ENCODE data around the gene GPRC5A. TPM values are rescaled to one million over a fixed set of nuclear protein-coding genes. Genes with fewer than 3 reads are reported as not detected.

GPRC5A gene
- total RNA-seq, 2 experiments from 2014 or later = 0.14 to 0.35 TPM

DNA sequence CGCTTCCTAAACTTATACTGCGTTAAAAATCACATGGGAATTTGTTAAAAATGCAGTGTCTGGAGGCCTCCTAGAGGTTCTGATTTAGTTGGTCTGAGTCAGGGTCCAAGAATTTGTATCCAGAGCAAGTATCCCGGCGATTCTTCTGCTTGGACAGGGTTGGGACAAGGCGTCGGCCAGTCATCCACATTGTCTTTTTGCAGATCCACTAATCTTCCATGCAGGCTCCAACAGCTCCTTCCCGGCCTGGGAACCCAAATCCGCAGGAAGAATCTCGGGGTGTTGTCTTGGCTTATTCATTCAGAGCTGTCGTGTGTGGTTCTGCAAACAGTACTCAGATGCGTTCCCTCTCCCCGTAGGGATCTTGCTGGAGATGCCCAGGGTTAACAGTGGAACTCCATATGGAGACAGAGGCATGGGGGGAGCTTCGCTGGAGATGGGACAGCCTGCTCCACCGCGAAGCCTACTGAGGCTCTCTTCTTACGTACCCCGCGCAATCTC lies 35.3 kb downstream of the GPRC5A start:
- intact Hi-C loops (cut with DNase I, micrococcal nuclease) = no loop called here
- ChIA-PET CTCF (interaction anchor here (0.6 to 0.7 kb wide), 4 partner anchors 9 to 1241 kb away, joined by 3 read pairs; no protein-coding TSS in a partner anchor), POLR2A (no interaction called here)
- H3K27me3 Mint-ChIP-seq = no peaks in the 10 kb centered on the region
- H3K4me1 Mint-ChIP-seq = no peaks in the 10 kb centered on the region
- no peak overlapping the region for H3K27ac Mint-ChIP-seq
- ATAC-seq = no peak
- no peaks in the 10 kb centered on the region for H3K36me3 Mint-ChIP-seq (ENCODE audit: low read depth)
- no peak for DNase-seq
- no peak overlapping the region for H3K4me3 Mint-ChIP-seq
- H3K9me3 Mint-ChIP-seq (ENCODE audit: low read depth) = no peaks in the 10 kb centered on the region

DNA sequence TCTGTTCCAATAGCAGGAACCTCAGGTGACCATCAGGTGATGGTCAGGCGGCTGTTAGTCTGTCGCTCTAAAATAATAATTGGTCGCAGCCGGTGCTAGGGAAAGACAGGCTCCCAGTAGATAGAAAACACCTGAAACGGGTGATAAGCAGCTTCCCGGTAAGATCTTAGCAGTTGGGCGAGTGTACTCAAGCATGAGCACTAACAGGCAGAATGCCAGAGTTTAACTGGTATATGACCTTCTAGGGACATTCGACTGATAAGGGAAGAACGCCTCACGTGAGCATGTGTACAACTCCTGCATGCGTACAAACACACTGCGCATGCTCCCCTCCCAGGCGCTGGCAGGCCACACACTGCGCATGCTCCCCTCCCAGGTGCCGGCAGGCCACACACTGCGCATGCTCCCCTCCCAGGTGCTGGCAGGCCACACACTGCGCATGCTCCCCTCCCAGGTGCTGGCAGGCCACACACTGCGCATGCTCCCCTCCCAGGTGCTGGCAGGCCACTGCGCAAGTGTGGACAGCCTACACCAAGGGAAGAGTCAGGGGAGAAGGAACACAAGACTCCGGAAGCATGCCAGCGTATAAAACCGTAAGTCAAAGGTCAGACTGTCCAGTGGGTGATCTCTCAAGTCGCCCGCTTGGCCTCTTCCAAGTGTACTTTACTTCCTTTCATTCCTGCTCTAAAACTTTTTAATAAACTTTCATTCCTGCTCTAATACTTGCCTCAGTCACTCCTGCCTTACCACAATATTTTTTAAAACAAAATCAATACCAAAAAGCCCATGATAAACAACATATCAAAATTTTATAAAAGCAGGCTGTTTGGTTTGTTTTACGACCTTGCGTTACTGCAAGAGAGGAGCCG lies 36.1 kb downstream of the GPRC5A start:
- DNase-seq (peak; percentile 59), ATAC-seq (peak; percentile 36)
- H3K4me3 Mint-ChIP-seq = peak overlapping the region; percentile 41
- H3K9me3 Mint-ChIP-seq (ENCODE audit: low read depth) = no peaks in the 10 kb centered on the region
- intact Hi-C loops (cut with DNase I, micrococcal nuclease) = no loop called here
- CTCF ChIA-PET = no interaction called here
- POLR2A ChIA-PET = no interaction called here
- H3K27ac Mint-ChIP-seq = no peak overlapping the region
- no peaks in the 10 kb centered on the region for H3K4me1 Mint-ChIP-seq
- H3K27me3 Mint-ChIP-seq = no peaks in the 10 kb centered on the region
- H3K36me3 Mint-ChIP-seq (ENCODE audit: low read depth) = no peaks in the 10 kb centered on the region

- ChIA-PET POLR2A (no interaction called here), CTCF (no interaction called here)
- H3K9me3 Mint-ChIP-seq (ENCODE audit: low read depth) = no peaks in the 10 kb centered on the region
- ATAC-seq = no peak
- no peaks in the 10 kb centered on the region for H3K27me3 Mint-ChIP-seq
- no peaks in the 10 kb centered on the region for H3K4me1 Mint-ChIP-seq
- intact Hi-C loops (cut with DNase I, micrococcal nuclease) = no loop called here
- no peak overlapping the region for H3K27ac Mint-ChIP-seq
- H3K4me3 Mint-ChIP-seq = no peak overlapping the region
- no peaks in the 10 kb centered on the region for H3K36me3 Mint-ChIP-seq (ENCODE audit: low read depth)
- no peak for DNase-seq
These were observed 38.3 kb downstream of the GPRC5A start for GRCh38 chr12:12929696-12930095.

- Mint-ChIP-seq H3K9me3 (ENCODE audit: low read depth) (no peaks in the 10 kb centered on the region), H3K4me1 (no peaks in the 10 kb centered on the region), H3K36me3 (ENCODE audit: low read depth) (no peaks in the 10 kb centered on the region), H3K27ac (no peak overlapping the region), H3K4me3 (no peak overlapping the region), H3K27me3 (no peaks in the 10 kb centered on the region)
- ChIA-PET CTCF (no interaction called here), POLR2A (no interaction called here)
- intact Hi-C loops (cut with DNase I, micrococcal nuclease) = no loop called here
- ATAC-seq (no peak), DNase-seq (no peak)
These were observed 39.4 kb downstream of the GPRC5A start for GRCh38 chr12:12930633-12931219.

- Mint-ChIP-seq H3K36me3 (ENCODE audit: low read depth) (no peaks in the 10 kb centered on the region), H3K4me1 (no peaks in the 10 kb centered on the region), H3K4me3 (no peak overlapping the region), H3K9me3 (ENCODE audit: low read depth) (no peaks in the 10 kb centered on the region), H3K27me3 (no peaks in the 10 kb centered on the region), H3K27ac (no peak overlapping the region)
- intact Hi-C loops (cut with DNase I, micrococcal nuclease) = no loop called here
- CTCF ChIA-PET = no interaction called here
- ATAC-seq (no peak), DNase-seq (no peak)
- POLR2A ChIA-PET = no interaction called here
These were observed 42.4 kb downstream of the GPRC5A start for GRCh38 chr12:12933742-12934141.

- ChIA-PET CTCF (no interaction called here), POLR2A (no interaction called here)
- Mint-ChIP-seq H3K27me3 (no peaks in the 10 kb centered on the region), H3K4me1 (no peaks in the 10 kb centered on the region), H3K36me3 (ENCODE audit: low read depth) (no peaks in the 10 kb centered on the region), H3K9me3 (ENCODE audit: low read depth) (no peaks in the 10 kb centered on the region), H3K27ac (no peak overlapping the region), H3K4me3 (no peak overlapping the region)
- DNase-seq (no peak), ATAC-seq (no peak)
- intact Hi-C loops (cut with DNase I, micrococcal nuclease) = no loop called here
These were observed 43.2 kb downstream of the GPRC5A start for GRCh38 chr12:12934556-12934955.

- no peaks in the 10 kb centered on the region for H3K9me3 Mint-ChIP-seq (ENCODE audit: low read depth)
- no peak overlapping the region for H3K4me3 Mint-ChIP-seq
- intact Hi-C loops (cut with DNase I, micrococcal nuclease) = no loop called here
- H3K36me3 Mint-ChIP-seq (ENCODE audit: low read depth) = no peaks in the 10 kb centered on the region
- CTCF ChIA-PET = interaction anchor here (0.6 to 0.7 kb wide), 2 partner anchors 20 to 766 kb away, joined by 3 read pairs; no protein-coding TSS in a partner anchor
- no peak overlapping the region for H3K27ac Mint-ChIP-seq
- DNase-seq (no peak), ATAC-seq (no peak)
- POLR2A ChIA-PET = no interaction called here
- H3K27me3 Mint-ChIP-seq = no peaks in the 10 kb centered on the region
- H3K4me1 Mint-ChIP-seq = no peaks in the 10 kb centered on the region
These were observed 45.7 kb downstream of the GPRC5A start for GRCh38 chr12:12936983-12937491.

DNA sequence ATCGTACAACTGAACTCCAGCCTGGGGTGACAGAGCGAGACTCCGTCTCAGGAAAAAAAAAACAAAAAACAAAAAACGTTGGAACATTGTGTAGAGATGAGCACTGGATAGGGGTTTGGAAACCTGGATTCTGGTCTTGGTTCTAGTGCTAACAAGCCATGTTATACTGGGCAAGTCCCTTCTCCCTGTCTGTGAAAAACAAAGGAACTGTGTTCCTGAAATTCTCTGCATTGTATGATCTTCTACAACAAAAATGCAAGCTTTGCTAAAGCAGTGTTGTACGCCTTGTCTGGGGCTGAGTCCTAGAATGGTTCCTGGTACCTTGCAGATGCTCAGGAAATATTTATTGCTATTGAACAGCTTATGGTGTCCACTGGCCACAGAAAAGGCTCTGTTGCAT lies 47.2 kb downstream of the GPRC5A start:
- DNase-seq (no peak), ATAC-seq (no peak)
- intact Hi-C loops (cut with DNase I, micrococcal nuclease) = no loop called here
- CTCF ChIA-PET = interaction anchor here (0.8 to 2.2 kb wide), 4 partner anchors 9 to 273 kb away, joined by 3 to 10 read pairs (median 4); no protein-coding TSS in a partner anchor
- Mint-ChIP-seq H3K36me3 (ENCODE audit: low read depth) (no peaks in the 10 kb centered on the region), H3K9me3 (ENCODE audit: low read depth) (no peaks in the 10 kb centered on the region), H3K27me3 (no peaks in the 10 kb centered on the region), H3K27ac (no peak overlapping the region), H3K4me1 (no peaks in the 10 kb centered on the region), H3K4me3 (no peak overlapping the region)
- POLR2A ChIA-PET = no interaction called here

DNA sequence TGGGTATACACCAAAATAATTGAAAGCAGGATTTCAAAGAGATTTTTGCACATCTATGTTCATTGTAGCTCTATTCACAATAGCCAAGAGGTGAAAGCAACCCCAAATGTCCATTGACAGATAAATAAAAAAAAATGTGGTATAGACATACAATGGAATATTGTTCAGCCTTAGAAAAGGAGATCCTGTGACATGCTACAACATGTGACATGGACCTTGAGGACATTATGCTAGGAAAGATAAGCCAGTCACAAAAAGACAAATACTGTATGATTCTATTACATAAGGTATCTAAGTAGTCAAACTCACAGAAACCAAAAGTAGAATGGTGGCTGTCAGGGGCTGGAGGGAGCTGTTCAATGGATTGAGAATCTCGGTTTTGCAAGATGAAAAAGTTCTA lies 48.5 kb downstream of the GPRC5A start:
- intact Hi-C loops (cut with DNase I, micrococcal nuclease) = no loop called here
- H3K4me3 Mint-ChIP-seq = no peak overlapping the region
- DNase-seq (no peak), ATAC-seq (no peak)
- no peak overlapping the region for H3K27ac Mint-ChIP-seq
- no peaks in the 10 kb centered on the region for H3K4me1 Mint-ChIP-seq
- POLR2A ChIA-PET = no interaction called here
- H3K27me3 Mint-ChIP-seq = no peaks in the 10 kb centered on the region
- CTCF ChIA-PET = interaction anchor here (1.5 to 2.2 kb wide), 2 partner anchors 24 to 272 kb away, joined by 5 to 10 read pairs; no protein-coding TSS in a partner anchor
- no peaks in the 10 kb centered on the region for H3K36me3 Mint-ChIP-seq (ENCODE audit: low read depth)
- no peaks in the 10 kb centered on the region for H3K9me3 Mint-ChIP-seq (ENCODE audit: low read depth)

- CTCF ChIA-PET = interaction anchor here (0.5 to 1.3 kb wide), 5 partner anchors 28 to 315 kb away, joined by 3 to 4 read pairs (median 3); no protein-coding TSS in a partner anchor
- intact Hi-C loops (cut with DNase I, micrococcal nuclease) = no loop called here
These were observed 50.3 kb downstream of the GPRC5A start for GRCh38 chr12:12941450-12942350.

DNA sequence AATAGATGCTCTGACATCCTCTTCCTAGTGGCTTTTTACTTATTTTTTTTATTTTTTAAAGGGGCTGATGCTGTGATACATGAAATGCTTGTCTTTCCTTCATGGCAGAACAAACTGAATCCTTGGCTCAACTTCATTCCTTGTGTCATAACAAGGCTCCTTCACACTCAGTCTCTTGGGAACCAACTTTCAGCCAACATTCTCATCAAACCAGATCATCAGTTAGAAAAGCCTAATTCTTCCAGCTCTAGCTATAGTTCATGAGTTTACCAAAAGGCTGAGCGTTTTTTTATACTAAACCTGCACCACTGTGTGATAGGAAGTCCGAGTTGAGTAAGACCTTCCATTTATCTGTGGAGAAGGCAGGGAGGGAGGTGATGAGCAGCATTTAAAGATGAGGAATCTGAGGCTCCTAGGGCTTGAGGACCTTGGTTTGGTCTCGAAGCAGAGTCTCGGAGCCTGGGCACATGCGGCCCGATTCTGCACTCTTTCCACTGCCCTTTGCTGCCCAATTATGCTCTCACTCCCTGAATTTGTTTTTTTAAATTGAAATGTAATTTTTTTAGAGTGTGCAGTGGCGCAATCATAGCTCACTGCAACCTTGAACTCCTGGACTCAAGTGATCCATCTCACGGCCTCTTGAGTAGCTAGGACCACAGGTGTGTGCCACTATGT lies 52.4 kb downstream of the GPRC5A start:
- ChIA-PET CTCF (no interaction called here), POLR2A (no interaction called here)
- no peaks in the 10 kb centered on the region for H3K36me3 Mint-ChIP-seq (ENCODE audit: low read depth)
- intact Hi-C loops (cut with DNase I, micrococcal nuclease) = no loop called here
- ATAC-seq (no peak), DNase-seq (no peak)
- H3K27me3 Mint-ChIP-seq = no peaks in the 10 kb centered on the region
- H3K27ac Mint-ChIP-seq = no peak overlapping the region
- H3K4me3 Mint-ChIP-seq = no peak overlapping the region
- peaks cover 5% of the 10 kb centered on the region for H3K4me1 Mint-ChIP-seq
- H3K9me3 Mint-ChIP-seq (ENCODE audit: low read depth) = no peaks in the 10 kb centered on the region

More at GRCh38 chr12:12941450-12942350, 50.3 kb downstream of the GPRC5A start:
- no peak overlapping the region for H3K4me3 Mint-ChIP-seq
- no peaks in the 10 kb centered on the region for H3K36me3 Mint-ChIP-seq (ENCODE audit: low read depth)
- DNase-seq (no peak), ATAC-seq (no peak)
- no peaks in the 10 kb centered on the region for H3K27me3 Mint-ChIP-seq
- no peak overlapping the region for H3K27ac Mint-ChIP-seq
- no peaks in the 10 kb centered on the region for H3K4me1 Mint-ChIP-seq
- POLR2A ChIA-PET = no interaction called here
- H3K9me3 Mint-ChIP-seq (ENCODE audit: low read depth) = no peaks in the 10 kb centered on the region
